K562 (cell line): ENCODE results near the gene DNAH3. TPM values are rescaled to one million over a fixed set of nuclear protein-coding genes. Genes with fewer than 3 reads are reported as not detected.
A peak's percentile ranks its signal among the peaks of the same experiment; 100 is the strongest.

Experiments
- BCOR ChIP-seq: fragments of 450-650 bp; IDR thresholded peaks from 2 replicates; pipeline ENCODE4 v1.6.1; 2016
- CLOCK ChIP-seq: fragments of 250-450 bp; sonication (Bioruptor Pico); IDR thresholded peaks from 2 replicates; pipeline ENCODE4 v1.4.0; 2020; ENCODE audit warnings: mild to moderate bottlenecking, moderate library complexity, borderline replicate concordance
- FIP1L1 ChIP-seq: fragments of 200-400 bp; formaldehyde crosslinking; IDR thresholded peaks from 2 replicates; pipeline ENCODE4 v1.6.1; 2018; ENCODE audit warnings: mild to moderate bottlenecking, low read depth, low read length; ENCODE audit not compliant: poor library complexity, severe bottlenecking
- FOXM1 ChIP-seq, 2 experiments: fragments of 450-650 bp in 1 of 2; sonication (generic) in 1 of 2; formaldehyde crosslinking in 1 of 2; IDR thresholded peaks; 2 replicates each; pipeline versions ENCODE4 v1.6.1 to v1.9.0; 2017 to 2022; ENCODE audit warnings: low read depth in 2 of 2, mild to moderate bottlenecking in 2 of 2, missing genetic modification reagents in 1 of 2, moderate library complexity in 1 of 2
- HCFC1 ChIP-seq: IDR thresholded peaks from 2 replicates; pipeline ENCODE4 v1.6.1; 2012; ENCODE audit warnings: low read depth, low read length, improper control_type of control experiment
- KAT8 ChIP-seq: fragments of 450-650 bp; IDR thresholded peaks from 2 replicates; pipeline ENCODE4 v1.6.1; 2016; ENCODE audit warnings: low read depth, mild to moderate bottlenecking
- KDM4B ChIP-seq, 2 experiments: fragments of 450-650 bp in 1 of 2; sonication (generic) in 1 of 2; IDR thresholded peaks; 2 replicates each; pipeline ENCODE4 v1.6.1; 2016 to 2017; ENCODE audit warnings: borderline replicate concordance in 2 of 2, antibody characterized with exemption in 1 of 2, low read depth in 1 of 2, mild to moderate bottlenecking in 1 of 2
- LEF1 ChIP-seq: fragments of 450-650 bp; IDR thresholded peaks from 2 replicates; pipeline ENCODE4 v1.6.1; 2016; ENCODE audit warnings: mild to moderate bottlenecking
- MEIS2 ChIP-seq: fragments of 450-650 bp; IDR thresholded peaks from 2 replicates; pipeline ENCODE4 v1.6.1; 2014; ENCODE audit warnings: mild to moderate bottlenecking; ENCODE audit not compliant: partially characterized antibody
- MXD1 ChIP-seq: fragments of 250-450 bp; sonication (Bioruptor Pico); IDR thresholded peaks from 2 replicates; pipeline ENCODE4 v1.8.0; 2021; ENCODE audit warnings: borderline replicate concordance, mild to moderate bottlenecking, moderate library complexity; ENCODE audit not compliant: poor library complexity, severe bottlenecking
- OTX1 ChIP-seq: fragments of 450-650 bp; formaldehyde crosslinking; IDR thresholded peaks from 2 replicates; pipeline ENCODE4 v1.4.0; 2022; ENCODE audit warnings: mild to moderate bottlenecking
- PRMT5 ChIP-seq: sonication (generic); formaldehyde crosslinking; IDR thresholded peaks from 2 replicates; pipeline ENCODE4 v1.5.0; 2020; ENCODE audit warnings: missing genetic modification reagents
- PTTG1 ChIP-seq: fragments of 450-650 bp; IDR thresholded peaks from 2 replicates; pipeline ENCODE4 v1.6.1; 2016; ENCODE audit warnings: low read depth, mild to moderate bottlenecking, missing genetic modification characterization, missing compliant biosample characterization
- RAD21 ChIP-seq, 2 experiments: fragments of 250-450 bp in 1 of 2; fragments of 450-650 bp in 1 of 2; sonication (Bioruptor Pico) in 1 of 2; formaldehyde crosslinking in 1 of 2; IDR thresholded peaks in 1 of 2; conservative IDR thresholded peaks in 1 of 2; 2 replicates each; pipeline versions ENCODE4 v1.4.0 to v1.8.0; 2020 to 2022; ENCODE audit warnings: mild to moderate bottlenecking in 2 of 2, moderate library complexity in 1 of 2
- SPI1 ChIP-seq: IDR thresholded peaks from 2 replicates; pipeline ENCODE4 v1.6.1; 2011; ENCODE audit warnings: low read depth, low read length, control low read depth, borderline replicate concordance
- SREBF2 ChIP-seq: sonication (generic); formaldehyde crosslinking; IDR thresholded peaks from 2 replicates; pipeline ENCODE4 v1.4.0; 2020; ENCODE audit warnings: mild to moderate bottlenecking, missing genetic modification reagents
- TAL1 ChIP-seq: fragments of 450-650 bp; IDR thresholded peaks from 2 replicates; pipeline ENCODE4 v1.6.1; 2016; ENCODE audit warnings: mild to moderate bottlenecking
- TCF7 ChIP-seq: sonication (generic); IDR thresholded peaks from 2 replicates; pipeline ENCODE4 v1.6.1; 2016; ENCODE audit warnings: antibody characterized with exemption, borderline replicate concordance
- TEAD1 ChIP-seq, 2 experiments: fragments of 450-650 bp in 1 of 2; sonication (generic) in 1 of 2; formaldehyde crosslinking; IDR thresholded peaks; 2 replicates each; pipeline versions ENCODE4 v1.4.0 to v1.8.0; 2020 to 2022; ENCODE audit warnings: mild to moderate bottlenecking in 2 of 2, missing genetic modification reagents in 1 of 2
- TRIM24 ChIP-seq, 2 experiments: fragments of 450-650 bp; IDR thresholded peaks; 2 replicates each; pipeline ENCODE4 v1.6.1; 2016
- ZNF354B ChIP-seq: fragments of 250-450 bp; sonication (Bioruptor Pico); IDR thresholded peaks from 2 replicates; pipeline ENCODE4 v1.4.0; 2020
- ZNF644 ChIP-seq: fragments of 200-800 bp; sonication (Bioruptor generic); IDR thresholded peaks from 2 replicates; pipeline ENCODE4 v1.6.1; 2016; ENCODE audit warnings: low read depth, missing genetic modification characterization, missing compliant biosample characterization
- polyA plus RNA-seq, 8 experiments: library from polyadenylated mRNA; depleted of rRNA in 4 of 8; stranded (reverse) in 5 of 8; unstranded in 3 of 8; fragments of >200 nt; fragmentation: Nextera tagmentation in 2 of 8; fragmentation: Illumina TruSeq in 1 of 8; extraction: Ambion mirVana in 2 of 8; extraction: Trizol in 1 of 8; gene quantifications; 2 replicates each; pipeline versions ENCODE4 v1.2.1 to v1.2.3, GENCODE V29; 2011 to 2014; ENCODE audit warnings: inconsistent platforms in 1 of 8, missing spikeins in 1 of 8
- total RNA-seq, 7 experiments: library from RNA; depleted of rRNA in 6 of 7; stranded (reverse); fragments of >200 nt in 6 of 7; fragmentation: Illumina TruSeq in 2 of 7; extraction: Trizol in 2 of 7; gene quantifications; 2 replicates each; pipeline versions ENCODE4 v1.2.1 to v1.2.3, GENCODE V29; 2011 to 2021; ENCODE audit warnings: low replicate concordance in 1 of 7
- TF ChIP-seq, protein P1 (sequence below): fragments of 200-800 bp; sonication (Bioruptor generic); IDR thresholded peaks from 2 replicates; pipeline ENCODE4 v1.6.1; 2017; ENCODE audit warnings: missing genetic modification characterization, missing compliant biosample characterization

DNAH3 gene
- total and polyA plus RNA-seq, 9 of the 15 experiments (the other 6 are each of a cell fraction or from before 2014, with no cell fraction given): 0.32 to 0.84 (median 0.44) TPM

- TF ChIP-seq ZNF354B: no peak
- no peak for TF ChIP-seq BCOR
- TF ChIP-seq TCF7: no peak
- TF ChIP-seq MEIS2: peak; percentile 49
- no peak for TF ChIP-seq OTX1 (CRISPR knock-in tag)
- TF ChIP-seq TAL1: no peak
- TF ChIP-seq KDM4B (IDR thresholded peaks at IDR 0.05; ENCODE audit: borderline replicate concordance in 2 of 2, low read depth in 1 of 2): no peak
- TF ChIP-seq TRIM24 (IDR thresholded peaks at IDR 0.05): 0 out of 4 replicates have a peak, but pooled peaks of 1 of the 2 experiments have one; percentile 14
- no peak for TF ChIP-seq RAD21 (CRISPR knock-in tag; conservative IDR thresholded peaks at IDR 0.05 in 1 of 2, IDR thresholded peaks at IDR 0.05 in 1 of 2)
- no peak for TF ChIP-seq HCFC1
- no peak for TF ChIP-seq ZNF644
- TF ChIP-seq CLOCK (CRISPR knock-in tag): no peak
- no peak for TF ChIP-seq FIP1L1
- TF ChIP-seq LEF1: no peak; the same call in 1 of the 2 replicates
- no peak for TF ChIP-seq SPI1
- TF ChIP-seq, protein P1, sequence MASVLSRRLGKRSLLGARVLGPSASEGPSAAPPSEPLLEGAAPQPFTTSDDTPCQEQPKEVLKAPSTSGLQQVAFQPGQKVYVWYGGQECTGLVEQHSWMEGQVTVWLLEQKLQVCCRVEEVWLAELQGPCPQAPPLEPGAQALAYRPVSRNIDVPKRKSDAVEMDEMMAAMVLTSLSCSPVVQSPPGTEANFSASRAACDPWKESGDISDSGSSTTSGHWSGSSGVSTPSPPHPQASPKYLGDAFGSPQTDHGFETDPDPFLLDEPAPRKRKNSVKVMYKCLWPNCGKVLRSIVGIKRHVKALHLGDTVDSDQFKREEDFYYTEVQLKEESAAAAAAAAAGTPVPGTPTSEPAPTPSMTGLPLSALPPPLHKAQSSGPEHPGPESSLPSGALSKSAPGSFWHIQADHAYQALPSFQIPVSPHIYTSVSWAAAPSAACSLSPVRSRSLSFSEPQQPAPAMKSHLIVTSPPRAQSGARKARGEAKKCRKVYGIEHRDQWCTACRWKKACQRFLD: no peak; the same call in 1 of the 2 replicates
- no peak for TF ChIP-seq MXD1 (CRISPR knock-in tag)
- no peak for TF ChIP-seq SREBF2 (CRISPR knock-in tag)
- 0 out of 2 replicates have a peak, but pooled peaks have one; percentile 26 for TF ChIP-seq FOXM1 (IDR thresholded peaks at IDR 0.05; ENCODE audit: low read depth)
- no peak for TF ChIP-seq FOXM1 (CRISPR knock-in tag; IDR thresholded peaks at IDR 0.05; ENCODE audit: low read depth)
- peak; percentile 33; the same call in 1 of the 2 replicates for TF ChIP-seq PTTG1 (tag)
- no peak for TF ChIP-seq TEAD1 (CRISPR knock-in tag; IDR thresholded peaks at IDR 0.05)
- no peak for TF ChIP-seq KAT8
- TF ChIP-seq PRMT5: no peak
Measured at GRCh38 chr16:20910781-20911321, 239.8 kb downstream of the DNAH3 start (continued).
